ENCODE measurements around the gene CHRNB4.

The CHRNB4 gene

GRCh38 chr15:78630886-78631633 lies 9.9 kb downstream of the CHRNB4 start:
- DNase-seq: no peak

- DNase-seq: no peak
Observed at GRCh38 chr15:78629716-78630065, 11.3 kb downstream of the CHRNB4 start.

GRCh38 chr15:78629031-78629715 lies 11.8 kb downstream of the CHRNB4 start:
- DNase-seq: no peak

GRCh38 chr15:78628227-78628626 lies 12.8 kb downstream of the CHRNB4 start:
- no peak for DNase-seq

- no peak for DNase-seq
Observed at GRCh38 chr15:78627348-78627747, 13.7 kb downstream of the CHRNB4 start.

GRCh38 chr15:78626381-78626995 lies 14.5 kb downstream of the CHRNB4 start:
- DNase-seq: no peak

- no peak for DNase-seq
Observed at GRCh38 chr15:78625606-78626280, 15.3 kb downstream of the CHRNB4 start.

- DNase-seq: no peak
Observed at GRCh38 chr15:78624651-78625590, 16.1 kb downstream of the CHRNB4 start.

GRCh38 chr15:78623786-78624497 lies 17.1 kb downstream of the CHRNB4 start:
- DNase-seq: no peak

- no peak for DNase-seq
Observed at GRCh38 chr15:78621810-78622402, 19.1 kb downstream of the CHRNB4 start.

- no peak for DNase-seq
Observed at GRCh38 chr15:78620527-78621421, 20.2 kb downstream of the CHRNB4 start, which contains the start of gene CHRNA3. CHRNA3 (minus strand) TSS chr15:78620996; CDS start chr15:78620794, 202 bp downstream.

GRCh38 chr15:78620021-78620526 lies 20.9 kb downstream of the CHRNB4 start:
- no peak for DNase-seq

- DNase-seq: no peak
Observed at GRCh38 chr15:78619022-78619950, 21.7 kb downstream of the CHRNB4 start.

- peak; percentile 77 for DNase-seq
Observed at GRCh38 chr15:78618490-78618934, 22.5 kb downstream of the CHRNB4 start.

GRCh38 chr15:78618064-78618463 lies 22.9 kb downstream of the CHRNB4 start:
- DNase-seq: no peak

GRCh38 chr15:78617516-78617915 lies 23.5 kb downstream of the CHRNB4 start:
- no peak for DNase-seq

GRCh38 chr15:78617076-78617475 lies 23.9 kb downstream of the CHRNB4 start:
- no peak for DNase-seq

GRCh38 chr15:78616506-78616905 lies 24.5 kb downstream of the CHRNB4 start:
- DNase-seq: no peak
